Psoas muscle (tissue), 8 donors: Measurements from ENCODE around the gene HYOU1. TPM values are rescaled to one million over a fixed set of nuclear protein-coding genes. Genes with fewer than 3 reads are reported as not detected.

Source experiments
- ATAC-seq, 4 donors: fragments of 200-7000 bp; cut with Tn5 transposase; one replicate each; pipeline ENCODE4 v1.9.1; 2020; ENCODE audit warnings: moderate library complexity in 3 of 4, mild to moderate bottlenecking in 2 of 4
- DNase-seq, 2 donors: peaks; one replicate each; pipeline ENCODE4 v3.0.0-alpha.2; 2020
- H3K27ac ChIP-seq: fragments of 200-600 bp; one replicate; pipeline ENCODE4 v1.8.0; 2022
- H3K27me3 ChIP-seq, 3 donors: fragments of 200-600 bp in 1 of 3; one replicate each; pipeline versions ENCODE4 v1.6.1 to v1.8.0; 2013 to 2022; ENCODE audit warnings: low read length in 2 of 3, mild to moderate bottlenecking in 2 of 3, moderate library complexity in 1 of 3; ENCODE audit not compliant: insufficient read depth in 3 of 3
- H3K36me3 ChIP-seq, 2 donors: fragments of 200-600 bp in 1 of 2; one replicate each; pipeline versions ENCODE4 v1.6.1 to v1.8.0; 2013 to 2022; ENCODE audit warnings: low read depth in 1 of 2, mild to moderate bottlenecking in 1 of 2, moderate library complexity in 1 of 2; ENCODE audit not compliant: insufficient read depth in 1 of 2
- H3K4me1 ChIP-seq: fragments of 200-600 bp; one replicate; pipeline ENCODE4 v1.8.0; 2022
- H3K4me3 ChIP-seq: fragments of 200-600 bp; one replicate; pipeline ENCODE4 v1.8.0; 2022; ENCODE audit warnings: mild to moderate bottlenecking
- H3K9me3 ChIP-seq: fragments of 200-600 bp; one replicate; pipeline ENCODE4 v1.8.0; 2022
- CTCF ChIP-seq: fragments of 200-600 bp; IDR thresholded peaks from one replicate; pipeline ENCODE4 v1.8.0; 2022; ENCODE audit warnings: antibody characterized with exemption
- WGBS, 3 donors: extraction: QIAGEN DNeasy Blood & Tissue Kit; methylation state at CpG; one replicate each; pipeline versions ENCODE4 v1.1.6 to v1.1.7; 2013; 5-methylcytosine and 5-hydroxymethylcytosine counted together
- intact Hi-C, 2 donors: fragments of 100-400 bp; cut with DNase I; formaldehyde crosslinking; loops; one replicate each; pipeline versions ENCODE4 v1.11.0 to v1.14.2; 2022
- polyA plus RNA-seq, 3 donors: library from polyadenylated mRNA; stranded (reverse); fragments of 200-250 nt; gene quantifications; one replicate each; pipeline ENCODE4 v1.2.3, GENCODE V29; 2013
- total RNA-seq, 4 donors: library from RNA; stranded (reverse); fragmentation: NEBNext Ultra II Directional in 2 of 4; extraction: Animal tissue kit (Norgen Biotek cat#: 25700) in 2 of 4; gene quantifications; one replicate each; pipeline versions ENCODE4 v1.2.1 to v1.2.4, GENCODE V29; 2021 to 2023
- donor health status: healthy with polysubstance abuse.
- donor health status: DM: no; HTN: no; CAD: no; lungs with moderate emphysema.
- donor health status: Bipolar disorder and iron deficiency.
- donor health status: healthy.
- donor health status: DM: yes; HTN: yes; CAD: no.
- donor health status: DM: no; HTN: no; CAD: no.
- donor health status: DM: no; HTN: no; CAD: no.
- donor health status: DM: yes; HTN: yes; CAD: no.

HYOU1 gene
- total and polyA plus RNA-seq, 7 donors, result 21.2 to 46.2 (median 31.0) TPM

GRCh38 chr11:119091178-119091577, 34.2 kb upstream of the HYOU1 start:
- H3K9me3 ChIP-seq, result no peaks in the 10 kb centered on the region
- no peak overlapping the region for H3K4me3 ChIP-seq
- no peak for ATAC-seq
- intact Hi-C loops, result no loop called here
- peaks cover 20% of the 10 kb centered on the region for H3K4me1 ChIP-seq
- no peaks in the 10 kb centered on the region for H3K27me3 ChIP-seq
- H3K36me3 ChIP-seq, result peaks cover 0 to 44% of the 10 kb centered on the region in 2 donors
- no peak overlapping the region for H3K27ac ChIP-seq
- WGBS, 3 donors, result 60 to 75% (median 64%) methylated on average over 8 to 9 of the region's 9 CpGs
- DNase-seq, result no peak
- no peak for TF ChIP-seq CTCF

GRCh38 chr11:119089319-119089718, 32.3 kb upstream of the HYOU1 start:
- no peak for TF ChIP-seq CTCF
- no peaks in the 10 kb centered on the region for H3K27me3 ChIP-seq
- 85 to 95% (median 85%) methylated on average over 1 of the region's 1 CpG for WGBS, 3 donors
- ATAC-seq (no peak), DNase-seq (no peak)
- H3K4me1 ChIP-seq, result peaks cover 23% of the 10 kb centered on the region
- peaks cover 0 to 44% of the 10 kb centered on the region in 2 donors for H3K36me3 ChIP-seq
- no peaks in the 10 kb centered on the region for H3K9me3 ChIP-seq
- intact Hi-C loops, result no loop called here
- H3K4me3 ChIP-seq, result no peak overlapping the region
- H3K27ac ChIP-seq, result no peak overlapping the region

GRCh38 chr11:119088406-119088805, 31.4 kb upstream of the HYOU1 start:
- no peak for TF ChIP-seq CTCF
- no peak overlapping the region for H3K4me3 ChIP-seq
- peaks cover 17% of the 10 kb centered on the region for H3K4me1 ChIP-seq
- ATAC-seq (no peak), DNase-seq (no peak)
- H3K27ac ChIP-seq, result no peak overlapping the region
- no peaks in the 10 kb centered on the region for H3K27me3 ChIP-seq
- 90 to 97% (median 93%) methylated on average over 9 of the region's 9 CpGs for WGBS, 3 donors
- no peaks in the 10 kb centered on the region for H3K9me3 ChIP-seq
- intact Hi-C loops, result no loop called here
- H3K36me3 ChIP-seq, result peaks cover 0 to 43% of the 10 kb centered on the region in 2 donors

- intact Hi-C loops, result no loop called here
- Histone ChIP-seq H3K27ac (no peak overlapping the region), H3K27me3 (no peaks in the 10 kb centered on the region), H3K4me3 (no peak overlapping the region), H3K9me3 (no peaks in the 10 kb centered on the region), H3K4me1 (peaks cover 11% of the 10 kb centered on the region), H3K36me3 (peaks cover 0 to 40% of the 10 kb centered on the region in 2 donors)
- DNase-seq (no peak), ATAC-seq (no peak)
- TF ChIP-seq CTCF, result no peak
- WGBS, 3 donors, result 86 to 100% (median 94%) methylated on average over 2 of the region's 2 CpGs
These were observed 30.8 kb upstream of the HYOU1 start for GRCh38 chr11:119087747-119088241.

GRCh38 chr11:119087123-119087522, 30.1 kb upstream of the HYOU1 start:
- no peak for DNase-seq
- H3K4me3 ChIP-seq, result no peak overlapping the region
- H3K36me3 ChIP-seq, result peaks cover 0 to 40% of the 10 kb centered on the region in 2 donors
- H3K27me3 ChIP-seq, result no peaks in the 10 kb centered on the region
- intact Hi-C loops, result no loop called here
- no peak for TF ChIP-seq CTCF
- WGBS, 3 donors, result 88 to 96% (median 89%) methylated on average over 6 of the region's 6 CpGs
- H3K9me3 ChIP-seq, result no peaks in the 10 kb centered on the region
- no peak overlapping the region for H3K27ac ChIP-seq
- ATAC-seq, result no peak
- peaks cover 8% of the 10 kb centered on the region for H3K4me1 ChIP-seq
